Astrocyte (in vitro differentiated cells and primary cell): ENCODE results near the gene LASP1NB.

ENCODE experiments used
- DNase-seq: peaks from one replicate; pipeline ENCODE4 v3.0.0-alpha.2; 2010; ENCODE audit warnings: low read depth
- FAIRE-seq: peaks from 2 replicates; lab custom pipeline; 2011; peaks lifted over from hg19 to GRCh38; lab: Jason Lieb, UNC
- H2AFZ ChIP-seq: 2 replicates; pipeline ENCODE4 v1.6.0; 2012; ENCODE audit warnings: low read depth, low read length, inconsistent platforms
- H3K27ac ChIP-seq: 2 replicates; pipeline ENCODE4 v1.5.1; 2011; ENCODE audit warnings: low read depth, low read length, inconsistent platforms
- H3K27me3 ChIP-seq: 2 replicates; pipeline ENCODE4 v1.6.0; 2011; ENCODE audit warnings: low read length, inconsistent platforms; ENCODE audit not compliant: insufficient read depth
- H3K36me3 ChIP-seq: 2 replicates; pipeline ENCODE4 v1.5.1; 2011; ENCODE audit warnings: low read length, inconsistent platforms; ENCODE audit not compliant: insufficient read depth
- H3K4me1 ChIP-seq: 2 replicates; pipeline ENCODE4 v1.5.1; 2011; ENCODE audit warnings: low read length, inconsistent platforms; ENCODE audit not compliant: insufficient read depth
- H3K4me2 ChIP-seq: 2 replicates; pipeline ENCODE4 v1.6.0; 2012; ENCODE audit warnings: low read length, inconsistent platforms
- H3K4me3 ChIP-seq: 2 replicates; pipeline ENCODE4 v1.5.1; 2011; ENCODE audit warnings: low read depth, mild to moderate bottlenecking, low read length, inconsistent platforms; ENCODE audit not compliant: insufficient read depth
- H3K79me2 ChIP-seq: 2 replicates; pipeline ENCODE4 v1.6.0; 2012; ENCODE audit warnings: mild to moderate bottlenecking, low read length, inconsistent platforms; ENCODE audit not compliant: insufficient read depth
- H3K9ac ChIP-seq: 2 replicates; pipeline ENCODE4 v1.6.0; 2012; ENCODE audit warnings: mild to moderate bottlenecking, low read length, inconsistent platforms
- H3K9me3 ChIP-seq: 2 replicates; pipeline ENCODE4 v1.5.1; 2012; ENCODE audit warnings: low read depth, mild to moderate bottlenecking, low read length, inconsistent platforms; ENCODE audit not compliant: insufficient read depth
- H4K20me1 ChIP-seq: 2 replicates; pipeline ENCODE4 v1.6.0; 2012; ENCODE audit warnings: low read length, inconsistent platforms; ENCODE audit not compliant: insufficient read depth
- H3K27ac Mint-ChIP-seq: one replicate; pipeline ENCODE4 v1.8.0; 2021; ENCODE audit warnings: mild to moderate bottlenecking, mixed read lengths; ENCODE audit not compliant: unreplicated experiment
- H3K27me3 Mint-ChIP-seq: one replicate; pipeline ENCODE4 v1.8.0; 2021; ENCODE audit warnings: low read depth, mixed read lengths; ENCODE audit not compliant: unreplicated experiment
- H3K36me3 Mint-ChIP-seq: one replicate; pipeline ENCODE4 v1.8.0; 2021; ENCODE audit warnings: low read depth, mixed read lengths; ENCODE audit not compliant: unreplicated experiment
- H3K4me1 Mint-ChIP-seq: one replicate; pipeline ENCODE4 v1.8.0; 2021; ENCODE audit warnings: low read depth, mixed read lengths; ENCODE audit not compliant: unreplicated experiment
- H3K4me3 Mint-ChIP-seq: one replicate; pipeline ENCODE4 v1.8.0; 2021; ENCODE audit warnings: mild to moderate bottlenecking, moderate library complexity, mixed read lengths; ENCODE audit not compliant: unreplicated experiment
- H3K9me3 Mint-ChIP-seq: one replicate; pipeline ENCODE4 v1.8.0; 2021; ENCODE audit warnings: mild to moderate bottlenecking, mixed read lengths; ENCODE audit not compliant: unreplicated experiment
- CTCF ChIP-seq: IDR thresholded peaks from 2 replicates; pipeline ENCODE4 v1.5.1; 2011; ENCODE audit warnings: low read depth, mild to moderate bottlenecking, inconsistent platforms, low read length, moderate library complexity; ENCODE audit not compliant: insufficient read depth
- EZH2 ChIP-seq: IDR thresholded peaks from 2 replicates; pipeline ENCODE4 v1.6.1; 2012; ENCODE audit warnings: mild to moderate bottlenecking, low read length, inconsistent platforms; ENCODE audit not compliant: insufficient read depth

LASP1NB gene

GRCh38 chr17:38912221-38912813, 13.1 kb upstream of the LASP1NB start:
- H3K4me2 ChIP-seq: no peak overlapping the region
- DNase-seq: no peak
- H3K9me3 Mint-ChIP-seq: no peaks in the 10 kb centered on the region
- H3K36me3 ChIP-seq: peaks cover 23% of the 10 kb centered on the region
- H3K79me2 ChIP-seq: peaks cover 69% of the 10 kb centered on the region
- no peaks in the 10 kb centered on the region for H3K27me3 Mint-ChIP-seq
- peaks cover 3% of the 10 kb centered on the region for H3K4me1 ChIP-seq
- H3K27me3 ChIP-seq: no peaks in the 10 kb centered on the region
- no peaks in the 10 kb centered on the region for H3K9me3 ChIP-seq
- peaks cover 94% of the 10 kb centered on the region for H4K20me1 ChIP-seq
- no peak overlapping the region for H3K27ac ChIP-seq
- FAIRE-seq: no peak
- H3K36me3 Mint-ChIP-seq: peaks cover 24% of the 10 kb centered on the region
- no peak overlapping the region for H2AFZ ChIP-seq
- TF ChIP-seq EZH2: no peak
- no peak overlapping the region for H3K4me3 ChIP-seq
- peak overlapping the region; percentile 41 for H3K27ac Mint-ChIP-seq
- peaks cover 12% of the 10 kb centered on the region for H3K4me1 Mint-ChIP-seq
- H3K4me3 Mint-ChIP-seq: no peak overlapping the region
- no peak overlapping the region for H3K9ac ChIP-seq

GRCh38 chr17:38914741-38915638, 10.4 kb upstream of the LASP1NB start:
- Histone ChIP-seq H3K9me3 (no peaks in the 10 kb centered on the region), H3K79me2 (peaks cover 44% of the 10 kb centered on the region), H3K36me3 (peaks cover 30% of the 10 kb centered on the region), H3K4me2 (no peak overlapping the region), H3K4me1 (peaks cover 3% of the 10 kb centered on the region), H4K20me1 (peaks cover 93% of the 10 kb centered on the region), H3K9ac (no peak overlapping the region), H3K27me3 (no peaks in the 10 kb centered on the region), H3K27ac (no peak overlapping the region), H2AFZ (no peak overlapping the region), H3K4me3 (no peak overlapping the region)
- TF ChIP-seq CTCF (no peak), EZH2 (no peak)
- H3K36me3 Mint-ChIP-seq: peaks cover 29% of the 10 kb centered on the region
- H3K4me3 Mint-ChIP-seq: no peak overlapping the region
- no peaks in the 10 kb centered on the region for H3K27me3 Mint-ChIP-seq
- no peak overlapping the region for H3K27ac Mint-ChIP-seq
- FAIRE-seq (no peak), DNase-seq (no peak)
- H3K4me1 Mint-ChIP-seq: peaks cover 8% of the 10 kb centered on the region
- H3K9me3 Mint-ChIP-seq: peaks cover 2% of the 10 kb centered on the region

- peaks cover 34% of the 10 kb centered on the region for H3K36me3 ChIP-seq
- H3K79me2 ChIP-seq: peaks cover 38% of the 10 kb centered on the region
- DNase-seq (no peak), FAIRE-seq (no peak)
- peaks cover 93% of the 10 kb centered on the region for H4K20me1 ChIP-seq
- no peak overlapping the region for H3K4me2 ChIP-seq
- no peaks in the 10 kb centered on the region for H3K27me3 ChIP-seq
- no peak for TF ChIP-seq EZH2
- no peak for TF ChIP-seq CTCF
- Mint-ChIP-seq H3K36me3 (peaks cover 31% of the 10 kb centered on the region), H3K4me3 (no peak overlapping the region), H3K27me3 (no peaks in the 10 kb centered on the region), H3K27ac (no peak overlapping the region), H3K4me1 (peaks cover 9% of the 10 kb centered on the region), H3K9me3 (peaks cover 2% of the 10 kb centered on the region)
- H3K4me1 ChIP-seq: no peaks in the 10 kb centered on the region
- H3K4me3 ChIP-seq: no peak overlapping the region
- H3K27ac ChIP-seq: no peak overlapping the region
- no peak overlapping the region for H3K9ac ChIP-seq
- no peak overlapping the region for H2AFZ ChIP-seq
- H3K9me3 ChIP-seq: no peaks in the 10 kb centered on the region
Observed at GRCh38 chr17:38915639-38915995, 9.8 kb upstream of the LASP1NB start.
